Dermis microvascular lymphatic vessel endothelial cell (primary cell): Measurements from ENCODE around the gene HBB. TPM values are rescaled to one million over a fixed set of nuclear protein-coding genes. Genes with fewer than 3 reads are reported as not detected.

Experiments
- DNase-seq, 2 donors: peaks; one replicate each; pipeline versions ENCODE4 v3.0.0 to v3.0.0-alpha.2; 2010; ENCODE audit warnings: low read depth in 2 of 2
- total RNA-seq: library from RNA; depleted of rRNA; stranded (reverse); fragments of >200 nt; gene quantifications from 2 replicates; pipeline ENCODE4 v1.2.1, GENCODE V29; 2014

Gene HBB
- total RNA-seq, 1 donor from 2014 or later = not detected

DNA sequence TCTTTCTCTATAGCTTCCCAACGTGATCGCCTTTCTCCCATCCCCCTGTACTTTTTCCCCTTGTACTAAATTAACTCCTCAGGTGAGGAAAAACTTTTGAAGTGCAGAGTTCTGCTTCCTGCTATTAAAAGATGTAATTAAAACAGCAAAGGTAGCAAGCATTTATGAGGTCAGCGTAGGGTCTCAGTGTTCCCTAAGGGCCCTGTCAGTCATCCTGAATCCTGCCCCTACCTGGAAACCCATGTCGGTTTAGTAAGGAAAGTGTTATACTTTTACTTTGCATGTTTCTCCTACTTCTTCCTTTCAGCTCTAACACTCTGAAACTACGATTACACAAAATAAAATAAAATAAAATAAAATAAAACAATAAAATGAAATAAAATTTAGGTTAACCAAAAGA lies 1.3 kb upstream of the HBB start:
- DNase-seq = no peak

- no peak for DNase-seq
Observed at GRCh38 chr11:5227681-5228080, 810 bp upstream of the HBB start.

GRCh38 chr11:5225480-5225871 lies 1.4 kb downstream of the HBB start:
- no peak for DNase-seq

DNA sequence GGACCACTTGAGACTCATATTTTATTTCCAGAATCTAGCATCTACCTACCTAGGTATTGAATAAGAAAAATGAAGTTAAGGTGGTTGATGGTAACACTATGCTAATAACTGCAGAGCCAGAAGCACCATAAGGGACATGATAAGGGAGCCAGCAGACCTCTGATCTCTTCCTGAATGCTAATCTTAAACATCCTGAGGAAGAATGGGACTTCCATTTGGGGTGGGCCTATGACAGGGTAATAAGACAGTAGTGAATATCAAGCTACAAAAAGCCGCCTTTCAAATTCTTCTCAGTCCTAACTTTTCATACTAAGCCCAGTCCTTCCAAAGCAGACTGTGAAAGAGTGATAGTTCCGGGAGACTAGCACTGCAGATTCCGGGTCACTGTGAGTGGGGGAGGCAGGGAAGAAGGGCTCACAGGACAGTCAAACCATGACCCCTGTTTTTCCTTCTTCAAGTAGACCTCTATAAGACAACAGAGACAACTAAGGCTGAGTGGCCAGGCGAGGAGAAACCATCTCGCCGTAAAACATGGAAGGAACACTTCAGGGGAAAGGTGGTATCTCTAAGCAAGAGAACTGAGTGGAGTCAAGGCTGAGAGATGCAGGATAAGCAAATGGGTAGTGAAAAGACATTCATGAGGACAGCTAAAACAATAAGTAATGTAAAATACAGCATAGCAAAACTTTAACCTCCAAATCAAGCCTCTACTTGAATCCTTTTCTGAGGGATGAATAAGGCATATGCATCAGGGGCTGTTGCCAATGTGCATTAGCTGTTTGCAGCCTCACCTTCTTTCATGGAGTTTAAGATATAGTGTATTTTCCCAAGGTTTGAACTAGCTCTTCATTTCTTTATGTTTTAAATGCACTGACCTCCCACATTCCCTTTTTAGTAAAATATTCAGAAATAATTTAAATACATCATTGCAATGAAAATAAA lies 2.1 kb downstream of the HBB start:
- no peak for DNase-seq

DNA sequence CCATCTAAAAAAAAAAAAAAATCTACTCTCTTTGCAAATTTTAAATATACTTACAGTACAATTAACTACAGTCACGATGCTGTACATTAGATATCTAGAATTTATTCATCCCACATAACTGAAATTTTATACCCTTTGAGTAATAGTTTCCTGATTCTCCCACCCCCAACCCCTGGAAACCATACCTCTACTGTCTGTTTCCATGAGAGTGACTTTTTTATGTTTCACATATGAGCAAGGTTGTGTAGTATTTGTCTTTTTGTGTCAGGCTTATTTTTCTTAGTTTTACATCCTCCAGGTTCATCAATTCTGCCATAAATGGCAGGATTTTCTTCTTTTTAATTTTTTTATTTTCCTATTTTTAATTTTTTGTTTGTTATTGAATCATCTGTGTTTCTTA lies 3.2 kb downstream of the HBB start:
- no peak for DNase-seq

DNA sequence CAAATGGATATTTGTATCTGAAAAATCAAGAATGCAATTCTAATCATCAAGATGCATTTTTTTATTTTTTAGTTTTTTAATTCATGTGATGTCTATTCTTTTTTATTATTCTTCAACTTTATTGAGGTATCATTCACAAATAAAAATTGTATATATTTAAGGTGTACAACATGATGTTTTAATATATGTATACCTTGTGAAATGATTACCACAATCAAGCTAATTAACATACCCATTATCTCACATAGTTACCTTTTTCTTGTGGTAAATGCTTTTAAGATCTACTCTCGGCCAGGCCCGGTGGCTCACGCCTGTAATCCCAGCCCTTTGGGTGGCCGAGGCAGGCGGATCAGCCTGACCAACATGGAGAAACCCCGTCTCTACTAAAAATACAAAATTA lies 3.7 kb downstream of the HBB start:
- no peak for DNase-seq

DNA sequence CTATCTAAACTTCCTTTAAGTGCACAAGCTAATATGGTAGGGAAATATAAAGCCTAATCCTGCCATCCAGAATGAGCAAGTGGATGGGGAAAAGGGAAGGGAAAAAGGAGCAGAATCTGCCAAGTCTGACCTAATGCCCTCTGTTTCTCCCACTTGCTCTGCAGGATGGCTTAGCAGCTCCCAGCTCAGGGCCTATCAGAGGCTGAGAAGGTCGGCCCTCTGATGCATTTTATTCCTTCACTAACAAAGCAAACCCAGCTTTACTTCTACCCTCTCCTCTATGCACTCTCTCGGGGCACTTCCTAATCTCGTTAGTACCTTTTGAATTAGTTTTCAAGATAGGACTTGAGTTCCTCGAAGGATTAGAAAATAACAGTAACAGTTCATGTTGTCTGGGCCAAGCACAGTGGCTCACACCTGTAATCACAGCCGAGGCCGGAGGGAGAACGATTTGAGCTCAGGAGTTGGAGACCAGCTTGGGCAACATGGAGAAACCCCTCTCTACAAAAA lies 16.4 kb downstream of the HBB start:
- DNase-seq = no peak

DNA sequence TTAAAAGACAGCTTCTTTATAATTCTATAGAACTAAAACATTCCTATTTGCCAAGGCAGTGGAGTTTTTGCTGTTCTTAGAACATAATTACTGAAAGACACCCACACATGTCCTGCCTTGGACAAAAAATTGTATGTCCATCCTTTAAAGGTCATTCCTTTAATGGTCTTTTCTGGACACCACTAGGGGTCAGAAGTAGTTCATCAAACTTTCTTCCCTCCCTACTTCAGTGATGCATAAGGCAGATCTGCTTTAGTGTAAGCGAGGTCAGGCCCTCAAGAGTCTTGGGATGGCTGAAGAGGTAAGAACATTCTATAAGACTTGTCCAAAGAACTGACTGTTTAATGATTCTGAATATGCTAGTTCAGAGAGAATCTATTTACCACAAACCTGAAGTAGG lies 22.1 kb downstream of the HBB start:
- peak; percentile 24 to 69 for DNase-seq

- DNase-seq = no peak
Observed at GRCh38 chr11:5203366-5203765, 23.5 kb downstream of the HBB start.

GRCh38 chr11:5200582-5200981 lies 26.3 kb downstream of the HBB start, which contains the start of gene OR51V1:
Gene OR51V1, minus strand, starts transcription at chr11:5200682. Its CDS starts 0 bp downstream, at chr11:5200682.
- DNase-seq = no peak

GRCh38 chr11:5198285-5198684 lies 28.6 kb downstream of the HBB start:
- DNase-seq = no peak

DNA sequence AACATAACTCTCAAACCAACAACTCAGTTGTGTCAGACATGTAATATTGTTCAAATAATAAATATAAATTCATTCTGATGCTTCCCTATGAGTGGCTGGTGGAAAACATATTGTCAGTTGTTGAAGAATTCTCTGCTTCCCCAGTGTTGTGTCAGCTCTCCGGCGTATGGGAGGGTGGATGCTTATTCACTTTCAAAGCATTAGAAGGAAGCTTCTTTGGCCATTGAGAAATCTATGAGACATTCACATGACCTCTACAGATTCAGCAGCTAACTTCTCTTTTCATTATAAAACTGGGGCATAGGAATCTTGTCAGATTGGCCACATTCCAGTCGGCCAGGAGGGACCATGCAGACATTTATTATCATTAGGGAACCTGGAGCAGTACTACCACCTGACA lies 29.3 kb downstream of the HBB start:
- DNase-seq = no peak

GRCh38 chr11:5196731-5197130 lies 30.1 kb downstream of the HBB start:
- DNase-seq = no peak

DNA sequence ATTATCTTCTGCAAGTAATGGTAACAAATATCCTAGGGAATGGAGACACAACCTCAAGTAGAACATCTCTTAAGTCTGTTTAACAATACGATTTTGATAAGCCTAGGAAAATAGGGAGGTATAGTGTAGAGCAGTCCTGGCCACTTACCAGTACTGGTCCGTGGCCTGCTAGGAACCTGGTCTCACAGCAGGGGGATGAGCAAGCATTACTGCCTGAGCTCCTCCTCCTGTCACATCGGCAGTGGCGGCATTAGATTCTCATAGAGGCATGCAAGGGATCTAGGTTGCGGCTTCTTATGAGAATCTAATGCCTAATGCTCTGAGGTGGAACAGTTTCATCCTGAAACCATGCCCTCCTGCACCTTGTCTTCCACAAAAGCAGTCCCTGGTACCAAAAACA lies 30.8 kb downstream of the HBB start:
- DNase-seq = no peak

GRCh38 chr11:5192738-5193137 lies 34.1 kb downstream of the HBB start:
- DNase-seq = no peak

GRCh38 chr11:5188201-5188600 lies 38.7 kb downstream of the HBB start:
- DNase-seq = no peak

DNA sequence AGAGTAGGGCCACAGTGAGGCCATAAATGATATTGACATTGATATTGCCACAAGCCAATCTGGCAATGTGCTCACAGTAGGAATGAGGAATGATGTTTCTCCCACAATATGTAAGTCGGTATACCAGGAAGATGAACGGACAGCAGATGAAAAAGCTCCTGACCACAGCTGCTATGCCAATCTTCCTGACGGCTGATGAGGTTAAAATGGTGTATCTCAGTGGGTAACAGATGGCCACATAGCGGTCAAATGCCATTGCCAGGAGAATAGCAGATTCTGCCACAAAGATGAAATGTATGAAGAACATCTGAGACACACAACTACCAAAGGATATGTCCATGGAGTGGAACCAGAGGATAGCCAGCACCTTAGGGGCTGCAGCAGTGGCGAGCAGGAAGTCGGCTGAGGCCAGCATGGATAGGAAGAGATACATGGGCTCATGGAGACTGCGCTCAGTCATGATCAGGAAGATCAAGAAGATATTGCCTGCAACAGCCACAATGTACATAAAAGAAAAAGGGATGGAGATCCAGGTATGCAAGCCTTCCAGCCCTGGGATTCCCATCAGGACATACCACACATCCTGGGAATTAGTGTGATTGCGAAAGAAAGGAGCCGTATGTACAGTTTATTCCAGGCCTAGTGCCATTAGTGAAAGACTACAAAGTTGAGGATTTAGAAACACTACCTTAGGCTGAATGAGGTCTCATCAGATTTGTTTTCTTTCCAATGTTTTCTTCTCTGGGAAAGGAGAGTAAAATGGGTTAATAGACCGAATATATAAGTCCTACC lies 48.6 kb downstream of the HBB start:
- DNase-seq = no peak

Other genes starting within 250 kb of the HBB start
- gene OR51L1, start 232.2 kb downstream of the HBB start, total RNA-seq = not detected in 2 replicates
- not detected in 2 replicates for gene OR52J3, start 180.5 kb downstream of the HBB start, total RNA-seq
- not detected in 2 replicates for gene OR52E2, start 167.4 kb downstream of the HBB start, total RNA-seq
- not detected in 2 replicates for gene OR52E1, start 157.5 kb downstream of the HBB start, total RNA-seq
- not detected in 2 replicates for gene OR52A5, start 88.7 kb downstream of the HBB start, total RNA-seq
- not detected in 2 replicates for gene OR52A1, start 72.3 kb downstream of the HBB start, total RNA-seq
- gene OR51V1, start 26.4 kb downstream of the HBB start, total RNA-seq = not detected in 2 replicates
- not detected in 2 replicates for gene HBD, start 7.4 kb upstream of the HBB start, total RNA-seq
- gene HBG1, start 22.8 kb upstream of the HBB start, total RNA-seq = not detected in 2 replicates
- gene HBG2, start 27.7 kb upstream of the HBB start, total RNA-seq = not detected in 2 replicates
- not detected in 2 replicates for gene HBE1, start 42.9 kb upstream of the HBB start, total RNA-seq
- gene OR51B4, start 74.9 kb upstream of the HBB start, total RNA-seq = not detected in 2 replicates
- gene OR51B2, start 97.2 kb upstream of the HBB start, total RNA-seq = not detected in 2 replicates
- gene OR51B5, start 116.5 kb upstream of the HBB start, total RNA-seq = not detected in 2 replicates
- gene OR51B6, start 124.4 kb upstream of the HBB start, total RNA-seq = not detected in 2 replicates
- gene OR51M1, start 156.7 kb upstream of the HBB start, total RNA-seq = not detected in 2 replicates
- not detected in 2 replicates for gene OR51Q1, start 195.0 kb upstream of the HBB start, total RNA-seq
- gene OR51I1, start 214.4 kb upstream of the HBB start, total RNA-seq = 0.13 TPM in 1 of 2 replicates, not detected in the other
- not detected in 2 replicates for gene OR51I2, start 222.3 kb upstream of the HBB start, total RNA-seq